M059J (cell line): ENCODE measurements around the gene TFB2M. TPM values are rescaled to one million over a fixed set of nuclear protein-coding genes. Genes with fewer than 3 reads are reported as not detected.
A peak's percentile ranks its signal among the peaks of the same experiment; 100 is the strongest.
"Not testable (repeated sequence)": the region's sequence is repeated elsewhere in the genome, so short reads cannot be mapped to it uniquely, and the experiment has no call there.

ENCODE experiments used
- DNase-seq: peaks from one replicate; pipeline ENCODE4 v3.0.0-alpha.2; 2012; ENCODE audit warnings: low read depth
- total RNA-seq: library from RNA; depleted of rRNA; stranded (reverse); fragments of >200 nt; shearing (Covaris generic); gene quantifications from 2 replicates; pipeline ENCODE4 v1.2.3, GENCODE V29; 2014

TFB2M gene
- total RNA-seq, 1 experiment from 2014 or later = 26.6 TPM

GRCh38 chr1:246583056-246583440 lies 17.0 kb upstream of the TFB2M start:
- DNase-seq = no peak

- no peak for DNase-seq
Measured at GRCh38 chr1:246582301-246583055, 16.4 kb upstream of the TFB2M start.

- DNase-seq = no peak
Measured at GRCh38 chr1:246580497-246581370, 14.7 kb upstream of the TFB2M start.

- no peak for DNase-seq
Measured at GRCh38 chr1:246579818-246580217, 13.8 kb upstream of the TFB2M start.

GRCh38 chr1:246577720-246578106 lies 11.7 kb upstream of the TFB2M start:
- DNase-seq = no peak

GRCh38 chr1:246577082-246577719 lies 11.1 kb upstream of the TFB2M start:
- no peak for DNase-seq

GRCh38 chr1:246576709-246577032 lies 10.6 kb upstream of the TFB2M start:
- DNase-seq = no peak

- no peak for DNase-seq
Measured at GRCh38 chr1:246573491-246573890, 7.4 kb upstream of the TFB2M start.

GRCh38 chr1:246572785-246573184 lies 6.7 kb upstream of the TFB2M start:
- DNase-seq = no peak

GRCh38 chr1:246571953-246572352 lies 5.9 kb upstream of the TFB2M start:
- no peak for DNase-seq

- not testable (repeated sequence) for DNase-seq
Measured at GRCh38 chr1:246571309-246571708, 5.2 kb upstream of the TFB2M start.

- DNase-seq = peak; percentile 73
Measured at GRCh38 chr1:246569248-246570238, 3.5 kb upstream of the TFB2M start.

GRCh38 chr1:246567646-246568235 lies 1.7 kb upstream of the TFB2M start:
- no peak for DNase-seq

GRCh38 chr1:246566813-246567645 lies 968 bp upstream of the TFB2M start:
- DNase-seq = peak; percentile 80

- DNase-seq = no peak
Measured at GRCh38 chr1:246565751-246566127, 322 bp downstream of the TFB2M start.

- no peak for DNase-seq
Measured at GRCh38 chr1:246564839-246565750, 966 bp downstream of the TFB2M start.

- not testable (repeated sequence) for DNase-seq
Measured at GRCh38 chr1:246560833-246561232, 5.2 kb downstream of the TFB2M start.

- no peak for DNase-seq
Measured at GRCh38 chr1:246559310-246559709, 6.8 kb downstream of the TFB2M start.

- DNase-seq = no peak
Measured at GRCh38 chr1:246558041-246558440, 8.0 kb downstream of the TFB2M start.
